ENCODE data around the gene NAGPA. TPM values are rescaled to one million over a fixed set of nuclear protein-coding genes. Genes with fewer than 3 reads are reported as not detected.

Gene NAGPA
- total and polyA plus RNA-seq, 2 of the 8 experiments (the other 6 are each of a cell fraction or from before 2014, with no cell fraction given): 10.1 to 13.2 TPM

- 88% methylated on average over 6 of the region's 6 CpGs; no CpG with 5 or more reads in 1 of the 2 experiments for WGBS, 2 experiments (ENCODE audit: extremely low coverage in 1 of 2, insufficient coverage in 1 of 2, insufficient read length in 1 of 2, insufficient replicate concordance in 2 of 2, low coverage in 1 of 2, low lambda C conversion rate in 2 of 2, missing lambda C conversion rate in 1 of 2)
- no peak overlapping the region for H2BK15ac ChIP-seq (ENCODE audit: low read length)
- no peak overlapping the region for H3K27ac ChIP-seq (ENCODE audit: low read depth, low read length)
- H3K4me2 ChIP-seq (ENCODE audit: insufficient read depth in 1 of 2, low read depth in 2 of 2, low read length in 2 of 2): no peak overlapping the region
- FAIRE-seq (no peak), DNase-seq (ENCODE audit: low read depth in 1 of 2, low spot score in 2 of 2) (no peak)
- H3K27me3 ChIP-seq (replicated peaks in 1 of 4; ENCODE audit: control insufficient read depth in 3 of 4, extremely low read depth in 1 of 4, insufficient read depth in 3 of 4, low read length in 3 of 4): no peaks in the 10 kb centered on the region
- H3K79me1 ChIP-seq (ENCODE audit: low read depth, low read length): no peaks in the 10 kb centered on the region
- H2AFZ ChIP-seq (ENCODE audit: low read length): no peak overlapping the region
- no peaks in the 10 kb centered on the region for H3K36me3 ChIP-seq (ENCODE audit: control insufficient read depth in 2 of 4, insufficient read depth in 4 of 4, low read length in 3 of 4)
- no peaks in the 10 kb centered on the region for H3K79me2 ChIP-seq (ENCODE audit: control insufficient read depth in 1 of 2, insufficient read depth in 2 of 2, low read length in 2 of 2)
- TF ChIP-seq RFX5 (IDR thresholded peaks at IDR 0.05; ENCODE audit: borderline replicate concordance, low read depth, low read length) (no peak), USF2 (IDR thresholded peaks at IDR 0.05; ENCODE audit: low read length) (no peak), SRF (IDR thresholded peaks at IDR 0.05; ENCODE audit: low read depth, low read length) (no peak), SP4 (IDR thresholded peaks at IDR 0.05; ENCODE audit: low read length) (no peak)
- no peak overlapping the region for H3K4me3 ChIP-seq (ENCODE audit: extremely low read depth in 1 of 4, insufficient read depth in 2 of 4, low read depth in 3 of 4, low read length in 4 of 4)
- H2BK12ac ChIP-seq (ENCODE audit: low read depth, low read length): no peak overlapping the region
- no peak overlapping the region for H4K8ac ChIP-seq (ENCODE audit: extremely low read depth, insufficient read depth, low read length)
- H3K9me3 ChIP-seq (ENCODE audit: insufficient read depth in 2 of 2, low read depth in 1 of 2, low read length in 1 of 2): no peaks in the 10 kb centered on the region
- H3K4me1 ChIP-seq (replicated peaks in 1 of 4; ENCODE audit: control insufficient read depth in 3 of 4, insufficient read depth in 4 of 4, low read length in 3 of 4): peaks cover 0 to 2% (median 0%) of the 10 kb centered on the region in 4 experiments; a peak in 1 of 7 replicates
- H4K20me1 ChIP-seq (replicated peaks in 1 of 2; ENCODE audit: control insufficient read depth in 1 of 2, insufficient read depth in 2 of 2, low read length in 2 of 2): no peaks in the 10 kb centered on the region
- no peak overlapping the region for H3K9ac ChIP-seq (replicated peaks in 1 of 4; ENCODE audit: extremely low read depth in 1 of 4, low read depth in 3 of 4, low read length in 3 of 4)
- H3K14ac ChIP-seq (ENCODE audit: insufficient read length): no peak overlapping the region
- no peak overlapping the region for H2BK20ac ChIP-seq (ENCODE audit: low read length)
- H3K4ac ChIP-seq (replicated peaks; ENCODE audit: insufficient read length, low read depth, low read length): no peak overlapping the region
- ChIA-PET CTCF (ENCODE audit: partially characterized antibody) (interaction anchor here (0.6 to 1.4 kb wide), 5 partner anchors 10 to 409 kb away, joined by 3 to 9 read pairs (median 3); no protein-coding TSS in a partner anchor), POLR2A (ENCODE audit: partially characterized antibody) (interaction anchor here (1.2 to 4.2 kb wide), 2 partner anchors 8 to 14 kb away, joined by 3 to 15 read pairs; partner anchors contain the start of gene NAGPA)
- no peak overlapping the region for H3K56ac ChIP-seq (replicated peaks; ENCODE audit: insufficient read length, low read depth, low read length)
- no peak overlapping the region for H3K23ac ChIP-seq (ENCODE audit: insufficient read length)
- H4K5ac ChIP-seq (ENCODE audit: insufficient read length, low read depth, low read length): no peak overlapping the region
- H2BK120ac ChIP-seq (replicated peaks; ENCODE audit: low read depth, low read length): no peak overlapping the region
- no peak overlapping the region for H2AK5ac ChIP-seq (ENCODE audit: low read depth, low read length)
- H3K23me2 ChIP-seq (ENCODE audit: low read depth, low read length): no peaks in the 10 kb centered on the region
- H2BK5ac ChIP-seq (ENCODE audit: low read depth, low read length): no peak overlapping the region
- no peak overlapping the region for H3K18ac ChIP-seq (ENCODE audit: extremely low read depth, low read length)
- no peak overlapping the region for H4K91ac ChIP-seq (replicated peaks; ENCODE audit: insufficient read length, low read length)
Observed at GRCh38 chr16:5019775-5020174, 14.0 kb downstream of the NAGPA start.

All from H1 (cell line).